Esophagus muscularis mucosa (tissue), 4 donors: Measurements from ENCODE around the gene ITPR2. TPM values are rescaled to one million over a fixed set of nuclear protein-coding genes. Genes with fewer than 3 reads are reported as not detected.

ENCODE experiments used
- DNase-seq: peaks from one replicate; pipeline ENCODE4 v3.0.0-alpha.2; 2017; ENCODE audit errors: extremely low spot score
- H3K27ac ChIP-seq, 4 donors: fragments of 200-600 bp; sonication (generic); replicated peaks in 1 of 4; 1 replicate in 3 of 4; 2 replicates in 1 of 4; pipeline ENCODE4 v1.5.1; 2016 to 2019; ENCODE audit warnings: mild to moderate bottlenecking in 1 of 4
- H3K27me3 ChIP-seq, 4 donors: fragments of 200-600 bp; sonication (generic); one replicate each; pipeline versions ENCODE4 v1.5.1 to v1.6.0; 2016 to 2019
- H3K36me3 ChIP-seq, 4 donors: fragments of 200-600 bp; sonication (generic); one replicate each; pipeline ENCODE4 v1.5.1; 2016 to 2019
- H3K4me1 ChIP-seq, 4 donors: fragments of 200-600 bp; sonication (generic); one replicate each; pipeline ENCODE4 v1.5.1; 2016 to 2019
- H3K4me3 ChIP-seq, 4 donors: fragments of 200-600 bp; sonication (generic); 1 replicate in 2 of 4; 2 replicates in 2 of 4; pipeline ENCODE4 v1.5.1; 2016 to 2019; ENCODE audit warnings: mild to moderate bottlenecking in 4 of 4, moderate library complexity in 1 of 4
- H3K9me3 ChIP-seq, 4 donors: fragments of 200-600 bp; sonication (generic); 1 replicate in 3 of 4; 2 replicates in 1 of 4; pipeline ENCODE4 v1.5.1; 2016 to 2019
- EP300 ChIP-seq: sonication (generic); formaldehyde crosslinking; IDR thresholded peaks from one replicate; pipeline ENCODE4 v1.6.1; 2017; ENCODE audit warnings: antibody characterized with exemption
- POLR2A ChIP-seq: fragments of 450-650 bp; IDR thresholded peaks from one replicate; pipeline ENCODE4 v1.6.1; 2017; ENCODE audit warnings: antibody characterized with exemption, moderate library complexity, mild to moderate bottlenecking, low read depth
- POLR2AphosphoS5 ChIP-seq, 2 donors: sonication (generic); formaldehyde crosslinking; IDR thresholded peaks; one replicate each; pipeline ENCODE4 v1.6.1; 2017; ENCODE audit warnings: antibody characterized with exemption in 2 of 2
- WGBS: methylation state at CpG from one replicate; pipeline ENCODE4 v1.1.5; 2018; 5-methylcytosine and 5-hydroxymethylcytosine counted together
- intact Hi-C: fragments of 100-400 bp; cut with DNase I; formaldehyde crosslinking; loops from one replicate; pipeline ENCODE4 v1.15.1; 2023
- total RNA-seq, 4 donors: library from RNA; depleted of rRNA; stranded (reverse); fragments of >200 nt; gene quantifications; one replicate each; pipeline versions ENCODE4 v1.1.0 to v1.2.1, GENCODE V29; 2016
- TF ChIP-seq, protein P1 (sequence below), 3 experiments: fragments of 200-600 bp in 2 of 3; fragments of 450-650 bp in 1 of 3; sonication (generic) in 2 of 3; IDR thresholded peaks; one replicate each; pipeline ENCODE4 v1.5.1; 2017 to 2019; ENCODE audit warnings: antibody characterized with exemption in 3 of 3, mild to moderate bottlenecking in 2 of 3, moderate library complexity in 1 of 3

The ITPR2 gene
- total RNA-seq, 4 donors from 2014 or later = 23.7 to 26.6 (median 25.4) TPM

DNA sequence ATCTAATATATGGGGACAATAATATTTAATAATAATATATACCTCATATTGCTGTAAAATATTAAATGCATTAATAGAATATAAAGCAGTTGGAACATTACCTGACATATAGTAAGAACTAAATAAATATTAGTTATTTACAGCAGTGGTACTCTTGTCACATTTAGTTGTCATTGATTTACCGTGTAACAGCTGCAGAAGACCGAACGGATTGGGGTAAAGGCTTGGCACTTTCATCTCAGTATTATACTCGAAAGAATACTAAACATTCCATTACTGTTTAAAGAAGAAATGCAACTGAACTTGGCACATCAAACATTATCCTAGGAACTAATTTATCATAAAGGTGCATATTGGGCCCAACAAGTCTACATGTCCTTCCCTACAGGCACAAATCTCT is 61.1 kb downstream of the ITPR2 start:
- TF ChIP-seq, protein P1, sequence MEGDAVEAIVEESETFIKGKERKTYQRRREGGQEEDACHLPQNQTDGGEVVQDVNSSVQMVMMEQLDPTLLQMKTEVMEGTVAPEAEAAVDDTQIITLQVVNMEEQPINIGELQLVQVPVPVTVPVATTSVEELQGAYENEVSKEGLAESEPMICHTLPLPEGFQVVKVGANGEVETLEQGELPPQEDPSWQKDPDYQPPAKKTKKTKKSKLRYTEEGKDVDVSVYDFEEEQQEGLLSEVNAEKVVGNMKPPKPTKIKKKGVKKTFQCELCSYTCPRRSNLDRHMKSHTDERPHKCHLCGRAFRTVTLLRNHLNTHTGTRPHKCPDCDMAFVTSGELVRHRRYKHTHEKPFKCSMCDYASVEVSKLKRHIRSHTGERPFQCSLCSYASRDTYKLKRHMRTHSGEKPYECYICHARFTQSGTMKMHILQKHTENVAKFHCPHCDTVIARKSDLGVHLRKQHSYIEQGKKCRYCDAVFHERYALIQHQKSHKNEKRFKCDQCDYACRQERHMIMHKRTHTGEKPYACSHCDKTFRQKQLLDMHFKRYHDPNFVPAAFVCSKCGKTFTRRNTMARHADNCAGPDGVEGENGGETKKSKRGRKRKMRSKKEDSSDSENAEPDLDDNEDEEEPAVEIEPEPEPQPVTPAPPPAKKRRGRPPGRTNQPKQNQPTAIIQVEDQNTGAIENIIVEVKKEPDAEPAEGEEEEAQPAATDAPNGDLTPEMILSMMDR (IDR thresholded peaks at IDR 0.05) = no peak
- no peak for TF ChIP-seq POLR2AphosphoS5 (IDR thresholded peaks at IDR 0.05)
- Histone ChIP-seq H3K27ac (no peak overlapping the region), H3K4me3 (no peak overlapping the region), H3K4me1 (peaks cover 0 to 6% (median 2%) of the 10 kb centered on the region in 4 donors), H3K36me3 (no peaks in the 10 kb centered on the region), H3K9me3 (peaks cover 0 to 8% (median 7%) of the 10 kb centered on the region in 4 donors), H3K27me3 (no peaks in the 10 kb centered on the region)
- no peak for DNase-seq
- WGBS = 94% methylated on average over 4 of the region's 4 CpGs
- intact Hi-C loops = no loop called here

DNA sequence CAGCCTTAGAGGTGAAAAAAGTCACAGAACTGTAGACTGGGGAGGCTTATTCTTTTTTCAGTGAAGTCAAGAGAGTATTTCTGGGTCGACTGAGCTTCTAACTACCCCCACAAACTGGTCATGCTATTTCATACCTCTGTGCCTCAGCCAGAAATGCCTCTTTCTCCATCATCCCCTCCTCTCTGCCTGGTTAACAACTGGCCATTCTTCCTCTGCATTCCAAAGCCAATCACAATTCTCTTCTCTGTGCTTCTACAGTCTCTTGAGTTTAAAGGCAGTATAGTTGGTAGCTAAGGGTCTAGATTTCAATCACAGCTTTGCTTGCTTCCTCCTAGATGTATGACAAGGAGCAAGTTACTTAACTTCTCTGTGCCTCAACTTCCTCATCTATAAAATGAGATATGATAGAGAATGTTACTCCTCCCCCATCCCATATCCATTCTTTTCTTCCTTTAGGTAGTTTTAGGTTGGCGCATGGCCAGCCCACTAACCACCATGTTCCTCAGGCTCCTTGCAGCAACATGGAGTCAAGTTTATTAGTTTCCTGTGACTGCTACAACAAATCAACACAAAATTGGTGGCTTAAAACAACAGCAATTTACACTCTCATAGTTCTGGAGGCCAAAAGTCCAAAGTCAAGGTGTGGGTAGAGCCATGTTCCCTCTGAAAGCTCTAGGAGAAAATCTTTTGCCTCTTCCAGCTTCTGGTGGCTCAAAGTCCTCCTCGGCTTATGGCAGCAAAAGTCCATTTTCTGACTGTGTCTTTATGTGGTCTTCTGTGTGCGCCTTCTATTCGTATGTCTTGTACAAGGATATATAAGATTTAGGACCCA is 62.5 kb downstream of the ITPR2 start:
- TF ChIP-seq, protein P1 (IDR thresholded peaks at IDR 0.05) = no peak
- TF ChIP-seq POLR2A (no peak), EP300 (no peak), POLR2AphosphoS5 (IDR thresholded peaks at IDR 0.05) (no peak)
- Histone ChIP-seq H3K4me1 (peaks cover 0 to 6% (median 2%) of the 10 kb centered on the region in 4 donors), H3K9me3 (no peaks in the 10 kb centered on the region), H3K27ac (no peak overlapping the region), H3K4me3 (no peak overlapping the region), H3K36me3 (no peaks in the 10 kb centered on the region), H3K27me3 (no peaks in the 10 kb centered on the region)
- 93% methylated on average over 5 of the region's 5 CpGs for WGBS
- no peak for DNase-seq
- intact Hi-C loops = no loop called here

DNA sequence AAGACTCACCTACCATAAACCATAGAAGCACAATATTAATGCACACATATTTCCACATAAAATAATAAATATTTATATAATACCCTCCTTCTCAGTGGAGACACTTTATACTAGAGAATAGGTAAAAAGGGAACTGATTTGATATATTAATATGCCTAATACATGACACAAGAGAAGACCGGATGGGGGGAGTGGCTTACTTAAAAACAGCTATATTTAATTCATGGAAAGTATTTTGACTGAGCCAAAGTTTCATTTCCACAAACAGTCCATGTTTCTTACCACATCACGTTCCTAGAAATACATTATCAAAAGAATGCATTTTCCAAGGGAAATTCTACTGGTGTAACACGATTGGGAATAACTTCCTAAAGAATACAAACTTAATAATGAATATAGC is 63.4 kb downstream of the ITPR2 start:
- WGBS = 21% methylated on average over 3 of the region's 3 CpGs

DNA sequence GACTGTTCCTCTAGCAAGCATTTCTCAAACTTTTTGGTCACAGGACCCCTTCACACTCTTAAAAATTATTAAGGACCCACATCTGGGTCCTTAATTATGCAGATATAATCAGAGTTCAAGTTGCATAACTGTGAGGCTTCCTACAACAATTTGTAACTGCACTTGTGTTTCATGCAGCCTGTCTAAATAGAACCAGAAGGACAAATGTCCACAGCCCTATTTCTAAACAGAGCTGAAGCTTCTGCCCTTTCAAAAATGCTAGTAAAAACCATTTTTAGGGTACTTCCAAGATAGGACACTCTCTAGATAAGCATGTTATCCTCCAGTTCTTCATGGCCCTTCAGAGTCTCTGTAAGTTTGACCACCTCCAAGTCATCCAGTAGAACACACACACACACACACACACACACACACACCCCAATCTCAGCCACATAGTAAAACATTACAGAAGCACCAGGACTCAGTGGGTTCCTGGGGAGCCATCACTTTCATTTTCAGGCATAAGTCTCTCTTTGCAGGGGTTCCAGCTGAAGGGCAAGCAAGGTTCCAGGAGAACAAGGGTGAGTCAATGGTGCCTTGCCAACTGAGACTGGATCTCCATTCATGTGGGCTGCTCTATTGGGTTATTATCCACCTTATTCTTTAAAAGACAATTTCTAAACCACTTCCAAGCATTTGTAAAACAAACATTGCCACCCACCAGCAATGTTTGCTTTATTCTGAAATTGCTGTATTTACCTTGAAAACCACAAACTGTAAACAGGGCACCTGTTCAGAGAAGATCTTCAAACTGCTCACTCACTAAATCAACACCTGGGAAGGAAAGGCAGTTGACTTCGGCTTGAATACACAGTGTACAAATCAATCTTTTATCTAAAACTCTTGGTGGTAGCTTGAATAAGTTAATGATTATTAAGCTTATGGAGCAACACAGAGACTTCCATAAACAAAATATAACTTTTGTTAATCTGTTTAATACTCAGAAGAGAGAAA is 64.1 kb downstream of the ITPR2 start:
- Histone ChIP-seq H3K36me3 (no peaks in the 10 kb centered on the region), H3K4me3 (no peak overlapping the region), H3K9me3 (no peaks in the 10 kb centered on the region), H3K27ac (no peak overlapping the region), H3K27me3 (no peaks in the 10 kb centered on the region), H3K4me1 (peaks cover 0 to 6% (median 2%) of the 10 kb centered on the region in 4 donors)
- TF ChIP-seq POLR2A (no peak), EP300 (no peak), POLR2AphosphoS5 (IDR thresholded peaks at IDR 0.05) (no peak)
- TF ChIP-seq, protein P1 (IDR thresholded peaks at IDR 0.05) = no peak
- intact Hi-C loops = no loop called here
- WGBS = 86% methylated on average over 1 of the region's 1 CpG
- no peak for DNase-seq

More for the DNA sequence above, 63.4 kb downstream of the ITPR2 start:
- no peak for DNase-seq
- Histone ChIP-seq H3K36me3 (no peaks in the 10 kb centered on the region), H3K4me1 (peaks cover 0 to 6% (median 2%) of the 10 kb centered on the region in 4 donors), H3K27ac (no peak overlapping the region), H3K4me3 (no peak overlapping the region), H3K9me3 (no peaks in the 10 kb centered on the region), H3K27me3 (no peaks in the 10 kb centered on the region)
- TF ChIP-seq, protein P1 (IDR thresholded peaks at IDR 0.05) = no peak
- intact Hi-C loops = no loop called here
